ENCODE measurements around the gene CUBN. TPM values are rescaled to one million over a fixed set of nuclear protein-coding genes. Genes with fewer than 3 reads are reported as not detected.

CUBN gene
- total RNA-seq, 1 experiment from 2014 or later, result 0.07 TPM

- H3K9me2 ChIP-seq (ENCODE audit: insufficient read depth), result no peaks in the 10 kb centered on the region
- POLR2A ChIA-PET (ENCODE audit: unreplicated experiment), result no interaction called here
- CTCF ChIA-PET, result no interaction called here
- no peak overlapping the region for H2AFZ ChIP-seq
- BruUV-seq (replicated peaks), result no TSS peak
- H3K36me3 ChIP-seq (ENCODE audit: low read depth), result no peaks in the 10 kb centered on the region
- no peak overlapping the region for H3K4me2 ChIP-seq
- TF ChIP-seq CTCF (conservative IDR thresholded peaks at IDR 0.05) (no peak), EZH2 (IDR thresholded peaks at IDR 0.05; ENCODE audit: low read depth) (no peak)
- H3K9me3 ChIP-seq (ENCODE audit: insufficient read depth, low read depth), result no peaks in the 10 kb centered on the region
- H3K4me3 ChIP-seq, result no peak overlapping the region
- no peak for DNase-seq
- no peak overlapping the region for H3K27ac ChIP-seq
- no peaks in the 10 kb centered on the region for H3F3A ChIP-seq (ENCODE audit: insufficient read depth, low read depth)
- no peaks in the 10 kb centered on the region for H3K79me2 ChIP-seq (ENCODE audit: low read depth)
- intact Hi-C loops (cut with micrococcal nuclease; ENCODE audit: unreplicated experiment), result no loop called here
- no peaks in the 10 kb centered on the region for H3K27me3 ChIP-seq (ENCODE audit: insufficient read depth, low read depth)
- H3K4me1 ChIP-seq (replicated peaks; ENCODE audit: insufficient read depth), result no peaks in the 10 kb centered on the region
- no peaks in the 10 kb centered on the region for H4K20me1 ChIP-seq (ENCODE audit: insufficient read depth)
Measured at GRCh38 chr10:17038627-17039026, 91.0 kb downstream of the CUBN start.

GRCh38 chr10:17037910-17038309 is 91.7 kb downstream of the CUBN start:
- POLR2A ChIA-PET (ENCODE audit: unreplicated experiment), result no interaction called here

GRCh38 chr10:17035446-17035845 is 94.2 kb downstream of the CUBN start:
- no peaks in the 10 kb centered on the region for H3K9me2 ChIP-seq (ENCODE audit: insufficient read depth)
- ChIA-PET POLR2A (ENCODE audit: unreplicated experiment) (no interaction called here), CTCF (no interaction called here)
- no peak for DNase-seq
- H4K20me1 ChIP-seq (ENCODE audit: insufficient read depth), result no peaks in the 10 kb centered on the region
- TF ChIP-seq CTCF (conservative IDR thresholded peaks at IDR 0.05) (no peak), EZH2 (IDR thresholded peaks at IDR 0.05; ENCODE audit: low read depth) (no peak)
- H2AFZ ChIP-seq, result no peak overlapping the region
- intact Hi-C loops (cut with micrococcal nuclease; ENCODE audit: unreplicated experiment), result no loop called here
- H3K4me1 ChIP-seq (replicated peaks; ENCODE audit: insufficient read depth), result no peaks in the 10 kb centered on the region
- H3K27ac ChIP-seq, result no peak overlapping the region
- no peak overlapping the region for H3K4me2 ChIP-seq
- BruUV-seq (replicated peaks), result no TSS peak
- no peaks in the 10 kb centered on the region for H3F3A ChIP-seq (ENCODE audit: insufficient read depth, low read depth)
- no peaks in the 10 kb centered on the region for H3K9me3 ChIP-seq (ENCODE audit: insufficient read depth, low read depth)
- H3K4me3 ChIP-seq, result no peak overlapping the region
- no peaks in the 10 kb centered on the region for H3K79me2 ChIP-seq (ENCODE audit: low read depth)
- no peaks in the 10 kb centered on the region for H3K27me3 ChIP-seq (ENCODE audit: insufficient read depth, low read depth)
- H3K36me3 ChIP-seq (ENCODE audit: low read depth), result no peaks in the 10 kb centered on the region

More at GRCh38 chr10:17037910-17038309, 91.7 kb downstream of the CUBN start:
- no peak for DNase-seq
- Histone ChIP-seq H3K4me3 (no peak overlapping the region), H3K4me2 (no peak overlapping the region), H3K27me3 (ENCODE audit: insufficient read depth, low read depth) (no peaks in the 10 kb centered on the region), H3K79me2 (ENCODE audit: low read depth) (no peaks in the 10 kb centered on the region), H3K9me3 (ENCODE audit: insufficient read depth, low read depth) (no peaks in the 10 kb centered on the region), H3K9me2 (ENCODE audit: insufficient read depth) (no peaks in the 10 kb centered on the region), H3K27ac (no peak overlapping the region), H3F3A (ENCODE audit: insufficient read depth, low read depth) (no peaks in the 10 kb centered on the region), H3K36me3 (ENCODE audit: low read depth) (no peaks in the 10 kb centered on the region), H2AFZ (no peak overlapping the region), H4K20me1 (ENCODE audit: insufficient read depth) (no peaks in the 10 kb centered on the region), H3K4me1 (replicated peaks; ENCODE audit: insufficient read depth) (no peaks in the 10 kb centered on the region)
- TF ChIP-seq EZH2 (IDR thresholded peaks at IDR 0.05; ENCODE audit: low read depth) (no peak), CTCF (conservative IDR thresholded peaks at IDR 0.05) (no peak)
- CTCF ChIA-PET, result interaction anchor here (0.6 kb wide), 1 partner anchor 20 kb away, joined by 8 read pairs; no protein-coding TSS in a partner anchor
- intact Hi-C loops (cut with micrococcal nuclease; ENCODE audit: unreplicated experiment), result no loop called here
- no TSS peak for BruUV-seq (replicated peaks)
